A549 (cell line): Measurements from ENCODE around the gene GPS1. TPM values are rescaled to one million over a fixed set of nuclear protein-coding genes. Genes with fewer than 3 reads are reported as not detected.

Experiments used
- ATAC-seq, 2 experiments: fragments of 200-7000 bp in 1 of 2; fragments of >200 bp in 1 of 2; cut with Nextera tagmentation in 1 of 2; cut with Tn5 transposase in 1 of 2; 3 replicates each; pipeline versions ENCODE4 v1.8.0 to v1.9.1; 2018 to 2020; ENCODE audit warnings: mild to moderate bottlenecking in 1 of 2, moderate library complexity in 1 of 2
- CTCF ChIA-PET: fragments of 300-600 bp; sonication (Branson Sonifier 250); formaldehyde crosslinking; extraction: SDS; loops from one replicate; lab custom pipeline; 2021; ENCODE audit warnings: antibody characterized with exemption, inconsistent platforms; lab: Yijun Ruan, JAX
- POLR2A ChIA-PET: fragments of 350-600 bp; formaldehyde crosslinking; extraction: SDS; loops from one replicate; lab custom pipeline; 2021; ENCODE audit warnings: antibody characterized with exemption, inconsistent platforms; lab: Yijun Ruan, JAX
- DNase-seq, 2 experiments: peaks; one replicate each; pipeline versions ENCODE4 v3.0.0 to v3.0.0-alpha.2; 2011 to 2016; ENCODE audit warnings: low read depth in 1 of 2, low spot score in 1 of 2
- FAIRE-seq: peaks from 2 replicates; lab custom pipeline; 2011; peaks lifted over from hg19 to GRCh38; lab: Jason Lieb, UNC
- H3K27ac ChIP-seq, 2 experiments: fragments of >200 bp; sonication (Bioruptor Twin); formaldehyde crosslinking; 3 replicates each; pipeline ENCODE4 v1.5.1; 2016 to 2017
- H3K4me1 ChIP-seq: fragments of >200 bp; sonication (Bioruptor Twin); formaldehyde crosslinking; 3 replicates; pipeline ENCODE4 v1.6.1; 2016
- H3K4me2 ChIP-seq: fragments of >200 bp; sonication (Bioruptor Twin); formaldehyde crosslinking; 3 replicates; pipeline ENCODE4 v1.6.1; 2016
- H3K4me3 ChIP-seq: fragments of >200 bp; sonication (Bioruptor Twin); formaldehyde crosslinking; 3 replicates; pipeline ENCODE4 v1.5.1; 2016
- H3K9me3 ChIP-seq: fragments of >200 bp; sonication (Bioruptor Twin); formaldehyde crosslinking; 3 replicates; pipeline ENCODE4 v1.6.1; 2016
- CBX8 ChIP-seq: fragments of 200-600 bp; sonication (generic); IDR thresholded peaks from 2 replicates; pipeline ENCODE4 v1.6.1; 2016
- CEBPB ChIP-seq, 2 experiments: fragments of >200 bp in 1 of 2; sonication (Bioruptor Twin) in 1 of 2; formaldehyde crosslinking in 1 of 2; IDR thresholded peaks; 2 replicates each; pipeline ENCODE4 v1.6.1; 2012 to 2016
- CHD2 ChIP-seq: fragments of 150-350 bp; IDR thresholded peaks from 2 replicates; pipeline ENCODE4 v1.6.1; 2014; ENCODE audit warnings: low read length; ENCODE audit not compliant: partially characterized antibody
- EHF ChIP-seq: fragments of 250-450 bp; sonication (Bioruptor Pico); IDR thresholded peaks from 2 replicates; pipeline ENCODE4 v1.5.0; 2020; ENCODE audit warnings: mild to moderate bottlenecking
- EHMT2 ChIP-seq: fragments of 200-600 bp; sonication (generic); IDR thresholded peaks from 2 replicates; pipeline ENCODE4 v1.6.1; 2016; ENCODE audit warnings: antibody characterized with exemption, low read depth, mild to moderate bottlenecking, moderate library complexity
- EP300 ChIP-seq, 2 experiments: fragments of >200 bp; sonication (Bioruptor Twin); formaldehyde crosslinking; IDR thresholded peaks; 2 replicates in 1 of 2; 3 replicates in 1 of 2; pipeline ENCODE4 v1.6.1; 2016 to 2017
- ESRRA ChIP-seq: fragments of 150-350 bp; IDR thresholded peaks from 2 replicates; pipeline ENCODE4 v1.6.1; 2014; ENCODE audit warnings: mild to moderate bottlenecking, low read length, borderline replicate concordance
- FOSB ChIP-seq: fragments of 250-450 bp; sonication (Bioruptor Pico); IDR thresholded peaks from 2 replicates; pipeline ENCODE4 v1.5.0; 2020; ENCODE audit warnings: mild to moderate bottlenecking, moderate library complexity
- HEYL ChIP-seq: fragments of 250-450 bp; sonication (Bioruptor Pico); IDR thresholded peaks from 2 replicates; pipeline ENCODE4 v1.8.0; 2021; ENCODE audit warnings: mild to moderate bottlenecking, moderate library complexity
- HOXA7 ChIP-seq: fragments of 250-450 bp; sonication (Bioruptor Pico); IDR thresholded peaks from 2 replicates; pipeline ENCODE4 v1.5.0; 2020; ENCODE audit warnings: mild to moderate bottlenecking, moderate library complexity
- HOXB13 ChIP-seq: fragments of 250-450 bp; sonication (Bioruptor Pico); IDR thresholded peaks from 2 replicates; pipeline ENCODE4 v1.5.0; 2020; ENCODE audit warnings: low read depth, mild to moderate bottlenecking, moderate library complexity
- JUNB ChIP-seq: fragments of >200 bp; sonication (Bioruptor Twin); formaldehyde crosslinking; IDR thresholded peaks from 2 replicates; pipeline ENCODE4 v1.6.1; 2016
- KDM1A ChIP-seq: fragments of 200-600 bp; sonication (generic); IDR thresholded peaks from 2 replicates; pipeline ENCODE4 v1.6.1; 2016; ENCODE audit warnings: low read depth, mild to moderate bottlenecking
- KDM5A ChIP-seq: fragments of 200-600 bp; sonication (generic); IDR thresholded peaks from 2 replicates; pipeline ENCODE4 v1.6.1; 2016; ENCODE audit warnings: antibody characterized with exemption, mild to moderate bottlenecking
- MAX ChIP-seq: IDR thresholded peaks from 2 replicates; pipeline ENCODE4 v1.6.1; 2012
- MAZ ChIP-seq: fragments of 150-350 bp; IDR thresholded peaks from 2 replicates; pipeline ENCODE4 v1.6.1; 2014; ENCODE audit warnings: antibody characterized with exemption, low read depth, low read length, borderline replicate concordance
- NPAS2 ChIP-seq: fragments of 250-450 bp; sonication (Bioruptor Pico); IDR thresholded peaks from 2 replicates; pipeline ENCODE4 v1.8.0; 2022; ENCODE audit warnings: mild to moderate bottlenecking, moderate library complexity, borderline replicate concordance
- NR3C1 ChIP-seq: fragments of >200 bp; sonication (Bioruptor Twin); formaldehyde crosslinking; IDR thresholded peaks from 3 replicates; pipeline ENCODE4 v1.6.1; 2017
- POLR2AphosphoS2 ChIP-seq: conservative IDR thresholded peaks from 2 replicates; pipeline ENCODE4 v1.6.1; 2012; ENCODE audit warnings: low read length, improper control_type of control experiment, inconsistent platforms
- RARB ChIP-seq: fragments of 250-450 bp; sonication (Bioruptor Pico); IDR thresholded peaks from 2 replicates; pipeline ENCODE4 v1.8.0; 2021; ENCODE audit warnings: mild to moderate bottlenecking, moderate library complexity
- RFX5 ChIP-seq: fragments of 450-650 bp; IDR thresholded peaks from 2 replicates; pipeline ENCODE4 v1.7.1; 2014; ENCODE audit warnings: antibody characterized with exemption, mild to moderate bottlenecking, moderate library complexity
- TP53 ChIP-seq: fragments of 250-450 bp; sonication (Bioruptor Pico); IDR thresholded peaks from 2 replicates; pipeline ENCODE4 v1.5.0; 2021; ENCODE audit warnings: mild to moderate bottlenecking, moderate library complexity
- ZNF302 ChIP-seq: fragments of 250-450 bp; sonication (Bioruptor Pico); IDR thresholded peaks from 2 replicates; pipeline ENCODE4 v1.9.0; 2021; ENCODE audit warnings: inconsistent platforms, mild to moderate bottlenecking, moderate library complexity
- ZSCAN20 ChIP-seq: fragments of 250-450 bp; sonication (Bioruptor Pico); IDR thresholded peaks from 2 replicates; pipeline ENCODE4 v1.8.0; 2022; ENCODE audit warnings: mild to moderate bottlenecking, moderate library complexity
- WGBS: methylation state at CpG from one replicate; pipeline ENCODE4 v1.1.6; 2017; ENCODE audit errors: missing lambda C conversion rate; 5-methylcytosine and 5-hydroxymethylcytosine counted together
- polyA plus RNA-seq, 4 experiments: library from polyadenylated mRNA; depleted of rRNA in 3 of 4; stranded (reverse); fragments of >200 nt; fragmentation: RNase III in 1 of 4; extraction: RNeasy Plus Mini Kit Qiagen cat#74134 plus additional on column Dnase treatment in 1 of 4; gene quantifications; 2 replicates in 3 of 4; 3 replicates in 1 of 4; pipeline ENCODE4 v1.2.3, GENCODE V29; 2011 to 2017
- TF ChIP-seq, protein P1 (sequence below): fragments of 450-650 bp; IDR thresholded peaks from 2 replicates; pipeline ENCODE4 v1.6.1; 2014; ENCODE audit warnings: antibody characterized with exemption
- TF ChIP-seq, protein P2 (sequence below): fragments of >200 bp; sonication (Bioruptor Twin); formaldehyde crosslinking; IDR thresholded peaks from 3 replicates; pipeline ENCODE4 v1.5.1; 2016
- TF ChIP-seq, protein P3 (sequence below): fragments of 150-350 bp; IDR thresholded peaks from 2 replicates; pipeline ENCODE4 v1.6.1; 2014; ENCODE audit warnings: low read depth, mild to moderate bottlenecking, low read length

The GPS1 gene
- polyA plus RNA-seq, 2 of the 4 experiments (the other 2 are of a cell fraction) = 89.4 to 126 TPM

- no peak for FAIRE-seq
- CTCF ChIA-PET = interaction anchor here (1.1 to 21.7 kb wide), 6 partner anchors 9 to 104 kb away, joined by 3 to 191 read pairs (median 16); partner anchors contain the start of genes DCXR, GPS1, NOTUM and RAC3
These were observed 12.0 kb downstream of the GPS1 start for GRCh38 chr17:82063424-82064415.

DNA sequence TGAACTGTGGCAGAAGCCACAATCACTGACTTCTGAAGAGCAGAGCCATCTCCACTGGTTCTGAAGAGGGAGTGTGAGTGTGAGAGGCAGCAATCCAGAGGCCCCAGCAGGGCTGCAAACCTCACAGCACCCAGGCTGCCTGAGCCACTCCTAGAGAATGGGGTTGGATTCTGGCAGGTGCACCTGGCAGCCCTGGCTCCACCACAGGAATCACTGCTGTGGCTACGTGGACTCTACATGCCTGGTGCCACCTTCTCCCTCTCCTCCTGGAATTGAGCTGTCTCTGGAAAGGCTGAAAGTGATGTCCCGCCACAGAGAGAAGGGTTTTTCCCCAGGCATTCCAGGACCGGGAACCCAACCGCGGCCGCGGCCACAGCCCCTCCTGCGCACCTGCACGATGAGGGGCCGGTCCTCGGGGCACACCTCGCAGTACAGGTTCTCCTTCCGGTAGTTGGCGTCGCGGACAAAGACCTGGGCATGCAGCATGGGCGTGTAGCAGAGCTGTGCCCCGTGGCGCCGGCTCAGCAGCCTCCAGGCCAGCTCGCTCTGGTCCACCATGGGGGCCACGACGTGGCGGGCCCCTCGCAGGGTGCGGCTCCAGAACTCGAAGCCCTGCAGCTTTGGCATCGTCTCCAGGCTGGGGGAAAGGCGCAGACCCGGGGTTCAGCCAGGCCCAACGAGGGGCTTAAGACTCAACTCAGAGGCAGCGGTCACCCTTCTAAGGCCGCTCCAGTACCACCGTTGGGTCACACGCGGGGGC, 12.9 kb downstream of the GPS1 start:
- CTCF ChIA-PET = interaction anchor here (0.7 to 21.7 kb wide), 9 partner anchors 10 to 105 kb away, joined by 3 to 191 read pairs (median 4); partner anchors contain the start of genes DCXR, GPS1, NOTUM and RAC3

More at GRCh38 chr17:82063424-82064415, 12.0 kb downstream of the GPS1 start:
- H3K4me1 ChIP-seq = peaks cover 19% of the 10 kb centered on the region
- H3K4me2 ChIP-seq = peak overlapping the region; percentile 99
- H3K4me3 ChIP-seq = peak overlapping the region; percentile 94; the same call in 1 of the 3 replicates
- 81% methylated on average over 19 of the region's 20 CpGs for WGBS
- ATAC-seq (no peak), DNase-seq (no peak)
- H3K9me3 ChIP-seq = no peaks in the 10 kb centered on the region
- TF ChIP-seq MAX = no peak
- no peak for TF ChIP-seq HEYL (CRISPR knock-in tag)
- TF ChIP-seq TP53 (CRISPR knock-in tag) = no peak
- TF ChIP-seq, protein P1, sequence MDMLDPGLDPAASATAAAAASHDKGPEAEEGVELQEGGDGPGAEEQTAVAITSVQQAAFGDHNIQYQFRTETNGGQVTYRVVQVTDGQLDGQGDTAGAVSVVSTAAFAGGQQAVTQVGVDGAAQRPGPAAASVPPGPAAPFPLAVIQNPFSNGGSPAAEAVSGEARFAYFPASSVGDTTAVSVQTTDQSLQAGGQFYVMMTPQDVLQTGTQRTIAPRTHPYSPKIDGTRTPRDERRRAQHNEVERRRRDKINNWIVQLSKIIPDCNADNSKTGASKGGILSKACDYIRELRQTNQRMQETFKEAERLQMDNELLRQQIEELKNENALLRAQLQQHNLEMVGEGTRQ = no peak
- no peak for TF ChIP-seq JUNB
- no peak for TF ChIP-seq ZSCAN20
- no peak for TF ChIP-seq RARB (CRISPR knock-in tag)
- TF ChIP-seq MAZ = no peak
- no peak for TF ChIP-seq EP300 (IDR thresholded peaks at IDR 0.05)
- no peak for TF ChIP-seq EHF (CRISPR knock-in tag)
- no peak for TF ChIP-seq NPAS2 (CRISPR knock-in tag)
- TF ChIP-seq ZNF302 (CRISPR knock-in tag) = no peak
- TF ChIP-seq KDM5A = no peak
- TF ChIP-seq, protein P2, sequence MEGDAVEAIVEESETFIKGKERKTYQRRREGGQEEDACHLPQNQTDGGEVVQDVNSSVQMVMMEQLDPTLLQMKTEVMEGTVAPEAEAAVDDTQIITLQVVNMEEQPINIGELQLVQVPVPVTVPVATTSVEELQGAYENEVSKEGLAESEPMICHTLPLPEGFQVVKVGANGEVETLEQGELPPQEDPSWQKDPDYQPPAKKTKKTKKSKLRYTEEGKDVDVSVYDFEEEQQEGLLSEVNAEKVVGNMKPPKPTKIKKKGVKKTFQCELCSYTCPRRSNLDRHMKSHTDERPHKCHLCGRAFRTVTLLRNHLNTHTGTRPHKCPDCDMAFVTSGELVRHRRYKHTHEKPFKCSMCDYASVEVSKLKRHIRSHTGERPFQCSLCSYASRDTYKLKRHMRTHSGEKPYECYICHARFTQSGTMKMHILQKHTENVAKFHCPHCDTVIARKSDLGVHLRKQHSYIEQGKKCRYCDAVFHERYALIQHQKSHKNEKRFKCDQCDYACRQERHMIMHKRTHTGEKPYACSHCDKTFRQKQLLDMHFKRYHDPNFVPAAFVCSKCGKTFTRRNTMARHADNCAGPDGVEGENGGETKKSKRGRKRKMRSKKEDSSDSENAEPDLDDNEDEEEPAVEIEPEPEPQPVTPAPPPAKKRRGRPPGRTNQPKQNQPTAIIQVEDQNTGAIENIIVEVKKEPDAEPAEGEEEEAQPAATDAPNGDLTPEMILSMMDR = no peak
- TF ChIP-seq CBX8 = no peak
- TF ChIP-seq EHMT2 = no peak
- TF ChIP-seq FOSB (CRISPR knock-in tag) = no peak
- no peak for TF ChIP-seq RFX5
- TF ChIP-seq HOXA7 (CRISPR knock-in tag) = no peak
- no peak for TF ChIP-seq CEBPB (IDR thresholded peaks at IDR 0.05)
- no peak overlapping the region for H3K27ac ChIP-seq
- POLR2A ChIA-PET = interaction anchor here (1.0 to 3.1 kb wide), 3 partner anchors 35 to 41 kb away, joined by 3 to 11 read pairs (median 4); partner anchors contain the start of genes CENPX, FASN and LRRC45

More for the DNA sequence above, 12.9 kb downstream of the GPS1 start:
- no peaks in the 10 kb centered on the region for H3K9me3 ChIP-seq
- no peak for TF ChIP-seq CHD2
- TF ChIP-seq EP300 (IDR thresholded peaks at IDR 0.05) = no peak
- no peak for TF ChIP-seq JUNB
- TF ChIP-seq ESRRA = no peak
- TF ChIP-seq, protein P2 = no peak
- TF ChIP-seq EHMT2 = no peak
- no peak for TF ChIP-seq HOXB13 (CRISPR knock-in tag)
- no peak for TF ChIP-seq ZNF302 (CRISPR knock-in tag)
- TF ChIP-seq POLR2AphosphoS2 = no peak
- TF ChIP-seq HEYL (CRISPR knock-in tag) = no peak
- no peak for TF ChIP-seq KDM1A
- TF ChIP-seq, protein P3, sequence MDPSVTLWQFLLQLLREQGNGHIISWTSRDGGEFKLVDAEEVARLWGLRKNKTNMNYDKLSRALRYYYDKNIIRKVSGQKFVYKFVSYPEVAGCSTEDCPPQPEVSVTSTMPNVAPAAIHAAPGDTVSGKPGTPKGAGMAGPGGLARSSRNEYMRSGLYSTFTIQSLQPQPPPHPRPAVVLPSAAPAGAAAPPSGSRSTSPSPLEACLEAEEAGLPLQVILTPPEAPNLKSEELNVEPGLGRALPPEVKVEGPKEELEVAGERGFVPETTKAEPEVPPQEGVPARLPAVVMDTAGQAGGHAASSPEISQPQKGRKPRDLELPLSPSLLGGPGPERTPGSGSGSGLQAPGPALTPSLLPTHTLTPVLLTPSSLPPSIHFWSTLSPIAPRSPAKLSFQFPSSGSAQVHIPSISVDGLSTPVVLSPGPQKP = no peak
- TF ChIP-seq NR3C1 = no peak
- TF ChIP-seq, protein P1 = no peak
- TF ChIP-seq CEBPB (IDR thresholded peaks at IDR 0.05) = no peak
- TF ChIP-seq RARB (CRISPR knock-in tag) = no peak
- TF ChIP-seq, all 56 proteins: peak for 0
- Histone ChIP-seq H3K27ac (peak overlapping the region; percentile 94 to 96), H3K4me3 (peak overlapping the region; percentile 94), H3K4me2 (peak overlapping the region; percentile 99), H3K4me1 (peaks cover 19% of the 10 kb centered on the region)
- peak in 1 of 2 experiments; percentile 3; a peak in 3 of 6 replicates for ATAC-seq
- POLR2A ChIA-PET = interaction anchor here (0.6 to 3.1 kb wide), 2 partner anchors 34 to 171 kb away, joined by 3 to 11 read pairs; partner anchors contain the start of gene FASN
- no peak for DNase-seq
- 42% methylated on average over 30 of the region's 36 CpGs for WGBS
- FAIRE-seq = no peak
